HPDE6-E6E7 (cell line): ENCODE measurements around the gene CBFA2T2.
"Not testable (repeated sequence)": the region's sequence is repeated elsewhere in the genome, so short reads cannot be mapped to it uniquely, and the experiment has no call there.

Source experiments
- DNase-seq: peaks from one replicate; pipeline ENCODE4 v3.0.0; 2011; ENCODE audit warnings: missing footprints; ENCODE audit errors: extremely low spot score

The CBFA2T2 gene

GRCh38 chr20:33506576-33506975, 16.7 kb downstream of the CBFA2T2 start:
- no peak for DNase-seq

GRCh38 chr20:33507461-33507860, 17.6 kb downstream of the CBFA2T2 start:
- no peak for DNase-seq

- DNase-seq = not testable (repeated sequence)
Measured at GRCh38 chr20:33508015-33508414, 18.1 kb downstream of the CBFA2T2 start.

- DNase-seq = not testable (repeated sequence)
Measured at GRCh38 chr20:33509057-33509456, 19.2 kb downstream of the CBFA2T2 start.

- not testable (repeated sequence) for DNase-seq
Measured at GRCh38 chr20:33511876-33512275, 22.0 kb downstream of the CBFA2T2 start.

- no peak for DNase-seq
Measured at GRCh38 chr20:33515569-33516216, 25.8 kb downstream of the CBFA2T2 start.

- no peak for DNase-seq
Measured at GRCh38 chr20:33516882-33517281, 27.0 kb downstream of the CBFA2T2 start.

GRCh38 chr20:33518071-33518470, 28.2 kb downstream of the CBFA2T2 start:
- peak; percentile 41 for DNase-seq

- no peak for DNase-seq
Measured at GRCh38 chr20:33521461-33521860, 31.6 kb downstream of the CBFA2T2 start.

GRCh38 chr20:33522256-33522820, 32.4 kb downstream of the CBFA2T2 start:
- no peak for DNase-seq

GRCh38 chr20:33524261-33524660, 34.4 kb downstream of the CBFA2T2 start:
- no peak for DNase-seq

GRCh38 chr20:33526769-33527168, 36.9 kb downstream of the CBFA2T2 start:
- DNase-seq = no peak

GRCh38 chr20:33531047-33531877, 41.4 kb downstream of the CBFA2T2 start:
- no peak for DNase-seq

GRCh38 chr20:33531885-33532284, 42.0 kb downstream of the CBFA2T2 start:
- no peak for DNase-seq

- no peak for DNase-seq
Measured at GRCh38 chr20:33532753-33533459, 43.0 kb downstream of the CBFA2T2 start.

- DNase-seq = not testable (repeated sequence)
Measured at GRCh38 chr20:33535717-33536116, 45.8 kb downstream of the CBFA2T2 start.

- DNase-seq = no peak
Measured at GRCh38 chr20:33537608-33538007, 47.7 kb downstream of the CBFA2T2 start.

- DNase-seq = no peak
Measured at GRCh38 chr20:33539129-33539528, 49.2 kb downstream of the CBFA2T2 start.

GRCh38 chr20:33540427-33540826, 50.5 kb downstream of the CBFA2T2 start:
- no peak for DNase-seq

GRCh38 chr20:33541074-33541473, 51.2 kb downstream of the CBFA2T2 start:
- DNase-seq = no peak

GRCh38 chr20:33541797-33542196, 51.9 kb downstream of the CBFA2T2 start:
- DNase-seq = no peak

- no peak for DNase-seq
Measured at GRCh38 chr20:33545763-33546162, 55.9 kb downstream of the CBFA2T2 start.
